NCI-H460 (cell line): Measurements from ENCODE around the gene UBALD2. TPM values are rescaled to one million over a fixed set of nuclear protein-coding genes. Genes with fewer than 3 reads are reported as not detected.

ENCODE experiments used
- DNase-seq: peaks from one replicate; pipeline ENCODE4 v3.0.0-alpha.2; 2016; ENCODE audit warnings: low read depth; ENCODE audit errors: extremely low read depth
- small RNA-seq, 2 experiments: library from RNA; depleted of rRNA; stranded (forward); fragments of <200 nt; gene quantifications; one replicate each; pipeline ENCODE3, GENCODE V24; 2014
- total RNA-seq: library from RNA; depleted of rRNA; stranded (reverse); fragments of >200 nt; shearing (Covaris generic); gene quantifications from 2 replicates; pipeline ENCODE4 v1.2.3, GENCODE V29; 2014; rRNA removed

Gene UBALD2
- total RNA-seq, 1 experiment from 2014 or later, result 12.2 TPM

DNA sequence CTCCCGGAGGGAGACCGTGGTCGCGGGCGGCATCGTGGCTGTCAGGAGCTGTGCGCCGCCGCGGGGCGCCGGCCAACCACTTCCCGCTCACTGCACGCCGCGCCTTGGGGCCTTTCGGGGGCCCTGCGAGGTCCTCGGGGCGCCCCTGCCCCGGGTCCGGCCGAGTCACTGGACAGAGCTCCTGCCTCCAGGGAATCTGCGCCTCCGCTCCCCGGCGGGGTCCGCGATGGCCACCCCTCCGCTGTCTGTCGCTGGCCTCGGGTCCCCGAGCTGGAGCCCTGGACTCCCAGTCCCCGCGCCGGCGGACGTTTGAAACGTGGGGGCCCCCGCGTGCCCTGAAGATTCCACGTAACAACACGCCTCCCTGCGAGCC is 42.8 kb downstream of the UBALD2 start, which contains the start of gene QRICH2:
TSS of gene QRICH2 (minus strand) at position 311 of the 373 bp plus-strand sequence. CDS start at position 33, 278 bp downstream.
- DNase-seq, result no peak

DNA sequence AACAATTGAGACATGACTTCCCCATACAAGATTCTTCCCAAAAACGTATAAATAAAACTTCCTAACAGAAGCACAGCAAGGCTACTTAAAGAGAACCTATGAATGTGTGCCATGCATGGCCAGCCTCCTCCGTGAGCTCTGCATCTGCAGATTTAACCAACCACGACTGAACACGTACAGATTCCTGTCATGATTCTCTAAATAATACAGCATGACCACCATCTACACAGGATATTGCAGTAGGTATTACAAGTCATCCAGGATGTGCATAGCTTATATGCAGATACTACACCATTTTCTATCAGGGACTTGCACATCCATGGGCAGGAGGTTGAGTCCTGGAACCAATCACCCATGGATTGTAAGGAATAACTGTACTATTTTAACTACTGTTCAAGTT is 44.3 kb downstream of the UBALD2 start:
- no peak for DNase-seq

- no peak for DNase-seq
Measured at GRCh38 chr17:76312735-76313134, 47.6 kb downstream of the UBALD2 start.

- no peak for DNase-seq
Measured at GRCh38 chr17:76314392-76315227, 49.5 kb downstream of the UBALD2 start.

DNA sequence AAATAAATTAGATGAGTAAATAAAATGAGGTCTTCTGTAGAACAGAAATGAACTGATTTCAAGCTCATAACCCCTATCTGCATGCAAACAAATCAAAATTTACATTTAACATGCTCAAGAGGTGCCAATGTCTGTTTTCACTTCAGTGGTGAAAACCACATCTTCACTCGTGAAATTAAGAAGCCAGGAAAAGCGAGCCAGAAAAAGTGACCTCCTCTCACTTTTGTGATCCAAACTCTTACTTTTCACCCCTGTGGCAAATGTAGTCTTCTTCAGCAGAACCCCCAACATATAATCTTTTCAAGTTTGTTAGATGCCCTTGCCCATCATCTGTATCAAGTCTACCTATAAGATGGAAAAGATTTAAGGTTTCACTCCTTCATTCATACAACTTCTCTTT is 52.4 kb downstream of the UBALD2 start:
- DNase-seq, result no peak

GRCh38 chr17:76318586-76318985 is 53.4 kb downstream of the UBALD2 start:
- no peak for DNase-seq

Small RNA genes within 50 kb of the gene (small RNA-seq; reads per million reads assigned to genes)
- 0 reads per million in 2 experiments for gene RF00019

Other genes starting within 250 kb of the UBALD2 start
- 8.0 and 8.6 TPM in 2 replicates for gene EVPL, start 238.0 kb upstream of the UBALD2 start, total RNA-seq
- gene SRP68, start 192.8 kb upstream of the UBALD2 start, total RNA-seq, result 31.7 and 34.9 TPM in 2 replicates
- gene GALR2, start 190.6 kb upstream of the UBALD2 start, total RNA-seq, result not detected in 2 replicates
- 0.10 TPM in 1 of 2 replicates, not detected in the other for gene ZACN, start 186.2 kb upstream of the UBALD2 start, total RNA-seq
- 54.6 and 56.7 TPM in 2 replicates for gene EXOC7, start 161.6 kb upstream of the UBALD2 start, total RNA-seq
- not detected in 2 replicates for gene FOXJ1, start 124.1 kb upstream of the UBALD2 start, total RNA-seq
- gene RNF157, start 24.9 kb upstream of the UBALD2 start, total RNA-seq, result 1.3 and 1.9 TPM in 2 replicates
- gene QRICH2, start 42.9 kb downstream of the UBALD2 start, total RNA-seq, result 0.23 and 0.67 TPM in 2 replicates
- gene PRPSAP1, start 88.6 kb downstream of the UBALD2 start, total RNA-seq, result 41.0 and 44.8 TPM in 2 replicates
- gene SPHK1, start 119.3 kb downstream of the UBALD2 start, total RNA-seq, result 7.0 and 9.6 TPM in 2 replicates
- gene UBE2O, start 187.8 kb downstream of the UBALD2 start, total RNA-seq, result 15.8 and 21.0 TPM in 2 replicates
- gene AANAT, start 202.3 kb downstream of the UBALD2 start, total RNA-seq, result not detected in 2 replicates
- 21.5 and 28.1 TPM in 2 replicates for gene RHBDF2, start 236.1 kb downstream of the UBALD2 start, total RNA-seq